Caco-2 (cell line): ENCODE results near the gene IP6K2. TPM values are rescaled to one million over a fixed set of nuclear protein-coding genes. Genes with fewer than 3 reads are reported as not detected.
"Not testable (repeated sequence)": the region's sequence is repeated elsewhere in the genome, so short reads cannot be mapped to it uniquely, and the experiment has no call there.

Experiments used
- BruUV-seq: library from RNA; stranded (reverse); fragments of 400-500 nt; replicated peaks from 2 replicates; lab custom pipeline; 2021; lab: Mats Ljungman, UMichigan
- CTCF ChIA-PET: fragments of 300-600 bp; sonication (Branson Sonifier 250); formaldehyde crosslinking; loops from one replicate; lab custom pipeline; 2022; ENCODE audit warnings: antibody characterized with exemption; lab: Charles Lee
- POLR2A ChIA-PET: fragments of 300-600 bp; sonication (Branson Sonifier 250); formaldehyde crosslinking; loops from one replicate; lab custom pipeline; 2022; ENCODE audit warnings: antibody characterized with exemption; lab: Charles Lee
- DNase-seq, 2 experiments: peaks; one replicate each; pipeline versions ENCODE4 v3.0.0 to v3.0.0-alpha.2; 2020 to 2022
- H3K27me3 ChIP-seq: replicated peaks from 2 replicates; pipeline ENCODE4 v1.6.0; 2011; ENCODE audit warnings: low read length; ENCODE audit not compliant: control insufficient read depth, insufficient read depth
- H3K36me3 ChIP-seq: 2 replicates; pipeline ENCODE4 v1.5.1; 2011; ENCODE audit warnings: low read length; ENCODE audit not compliant: control insufficient read depth, insufficient read depth
- H3K4me1 ChIP-seq: fragments of 250-450 bp; sonication (Bioruptor Pico); 2 replicates; pipeline ENCODE4 v1.5.1; 2020; ENCODE audit warnings: mild to moderate bottlenecking
- H3K4me3 ChIP-seq: 2 replicates; pipeline ENCODE4 v1.5.1; 2011; ENCODE audit warnings: low read depth, mild to moderate bottlenecking, control low read depth, low read length
- H3K9me3 ChIP-seq: fragments of 250-450 bp; sonication (Bioruptor Pico); 2 replicates; pipeline ENCODE4 v1.5.1; 2020; ENCODE audit warnings: mild to moderate bottlenecking, moderate library complexity
- H3K27ac Mint-ChIP-seq: one replicate; pipeline ENCODE4 v1.8.0; 2022; ENCODE audit warnings: mixed read lengths; ENCODE audit not compliant: unreplicated experiment
- H3K27me3 Mint-ChIP-seq: one replicate; pipeline ENCODE4 v1.8.0; 2022; ENCODE audit warnings: mixed read lengths; ENCODE audit not compliant: insufficient read depth, unreplicated experiment
- H3K36me3 Mint-ChIP-seq: one replicate; pipeline ENCODE4 v1.8.0; 2022; ENCODE audit warnings: mild to moderate bottlenecking, mixed read lengths; ENCODE audit not compliant: insufficient read depth, unreplicated experiment
- H3K4me1 Mint-ChIP-seq: one replicate; pipeline ENCODE4 v1.8.0; 2022; ENCODE audit warnings: low read depth, mixed read lengths; ENCODE audit not compliant: unreplicated experiment
- H3K4me3 Mint-ChIP-seq: one replicate; pipeline ENCODE4 v1.8.0; 2022; ENCODE audit warnings: mild to moderate bottlenecking, moderate library complexity, mixed read lengths; ENCODE audit not compliant: unreplicated experiment
- H3K9me3 Mint-ChIP-seq: one replicate; pipeline ENCODE4 v1.8.0; 2022; ENCODE audit warnings: mixed read lengths; ENCODE audit not compliant: unreplicated experiment
- intact Hi-C: fragments of 100-400 bp; cut with micrococcal nuclease; formaldehyde crosslinking; loops from one replicate; pipeline ENCODE4 v1.10.0; 2022; ENCODE audit not compliant: unreplicated experiment
- total RNA-seq: library from RNA; stranded (reverse); gene quantifications from 2 replicates; pipeline ENCODE4 v1.2.3, GENCODE V29; 2022
- TF ChIP-seq, protein P1 (sequence below), 2 experiments: fragments of 200-600 bp in 1 of 2; IDR thresholded peaks; 1 replicate in 1 of 2; 2 replicates in 1 of 2; pipeline versions ENCODE4 v1.5.1 to v1.8.0; 2011 to 2022; ENCODE audit warnings: antibody characterized with exemption in 1 of 2, control low read depth in 1 of 2, inconsistent platforms in 1 of 2, low read depth in 1 of 2, low read length in 1 of 2, mild to moderate bottlenecking in 1 of 2, moderate library complexity in 1 of 2; ENCODE audit not compliant: insufficient read depth in 1 of 2, severe bottlenecking in 1 of 2, unreplicated experiment in 1 of 2

Gene IP6K2
- total RNA-seq, 1 experiment from 2014 or later, result 91.7 TPM

DNA sequence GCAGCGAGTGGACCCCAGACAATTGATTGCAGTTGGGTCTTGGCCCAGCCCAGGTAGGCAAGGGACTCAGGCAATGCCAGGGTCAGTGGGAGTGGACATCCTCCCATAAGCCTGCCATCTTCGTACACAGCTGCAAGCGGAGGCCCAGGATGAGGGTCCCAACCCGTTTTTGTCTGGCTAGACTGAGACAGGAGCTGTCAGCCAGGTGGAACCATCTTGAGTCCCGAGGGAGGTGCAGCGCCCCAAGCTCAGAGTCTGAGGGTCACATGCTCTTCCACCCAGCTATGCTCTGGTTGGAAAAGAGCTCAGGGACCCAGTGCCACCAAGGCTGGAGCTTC lies 22.6 kb upstream of the IP6K2 start:
- CTCF ChIA-PET, result interaction anchor here (0.6 to 1.7 kb wide), 6 partner anchors 23 to 268 kb away, joined by 3 to 7 read pairs (median 4); partner anchors contain the start of genes IP6K2, NCKIPSD, PRKAR2A and SLC26A6
- POLR2A ChIA-PET, result interaction anchor here (1.8 kb wide), 1 partner anchor 23 kb away, joined by 13 read pairs; the partner anchor contains the start of gene IP6K2
- H3K4me3 Mint-ChIP-seq, result no peak overlapping the region

GRCh38 chr3:48738926-48739616 lies 22.1 kb upstream of the IP6K2 start:
- DNase-seq, result no peak
- TF ChIP-seq, protein P1, sequence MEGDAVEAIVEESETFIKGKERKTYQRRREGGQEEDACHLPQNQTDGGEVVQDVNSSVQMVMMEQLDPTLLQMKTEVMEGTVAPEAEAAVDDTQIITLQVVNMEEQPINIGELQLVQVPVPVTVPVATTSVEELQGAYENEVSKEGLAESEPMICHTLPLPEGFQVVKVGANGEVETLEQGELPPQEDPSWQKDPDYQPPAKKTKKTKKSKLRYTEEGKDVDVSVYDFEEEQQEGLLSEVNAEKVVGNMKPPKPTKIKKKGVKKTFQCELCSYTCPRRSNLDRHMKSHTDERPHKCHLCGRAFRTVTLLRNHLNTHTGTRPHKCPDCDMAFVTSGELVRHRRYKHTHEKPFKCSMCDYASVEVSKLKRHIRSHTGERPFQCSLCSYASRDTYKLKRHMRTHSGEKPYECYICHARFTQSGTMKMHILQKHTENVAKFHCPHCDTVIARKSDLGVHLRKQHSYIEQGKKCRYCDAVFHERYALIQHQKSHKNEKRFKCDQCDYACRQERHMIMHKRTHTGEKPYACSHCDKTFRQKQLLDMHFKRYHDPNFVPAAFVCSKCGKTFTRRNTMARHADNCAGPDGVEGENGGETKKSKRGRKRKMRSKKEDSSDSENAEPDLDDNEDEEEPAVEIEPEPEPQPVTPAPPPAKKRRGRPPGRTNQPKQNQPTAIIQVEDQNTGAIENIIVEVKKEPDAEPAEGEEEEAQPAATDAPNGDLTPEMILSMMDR (IDR thresholded peaks at IDR 0.05; ENCODE audit: insufficient read depth in 1 of 2, low read depth in 1 of 2, low read length in 1 of 2, severe bottlenecking in 1 of 2, unreplicated experiment in 1 of 2), result no peak
- Histone ChIP-seq H3K4me3 (no peak overlapping the region), H3K27me3 (no peaks in the 10 kb centered on the region), H3K36me3 (no peaks in the 10 kb centered on the region; the same call in 1 of the 2 replicates), H3K9me3 (no peaks in the 10 kb centered on the region), H3K4me1 (peaks cover 26% of the 10 kb centered on the region)
- Mint-ChIP-seq H3K27me3 (no peaks in the 10 kb centered on the region), H3K27ac (peak overlapping the region; percentile 3), H3K36me3 (peaks cover 11% of the 10 kb centered on the region), H3K4me1 (peaks cover 6% of the 10 kb centered on the region), H3K4me3 (no peak overlapping the region), H3K9me3 (no peaks in the 10 kb centered on the region)
- BruUV-seq, result no TSS peak
- intact Hi-C loops, result no loop called here
- POLR2A ChIA-PET, result interaction anchor here (0.5 to 1.8 kb wide), 2 partner anchors 22 to 293 kb away, joined by 4 to 13 read pairs; partner anchors contain the start of genes ATRIP and IP6K2
- CTCF ChIA-PET, result interaction anchor here (0.6 to 1.7 kb wide), 6 partner anchors 22 to 268 kb away, joined by 3 to 7 read pairs (median 4); partner anchors contain the start of genes IP6K2, NCKIPSD, PRKAR2A and SLC26A6

More for the DNA sequence above, 22.6 kb upstream of the IP6K2 start:
- H3K4me3 ChIP-seq, result no peak overlapping the region
- no peaks in the 10 kb centered on the region for H3K27me3 ChIP-seq
- no peak overlapping the region for H3K27ac Mint-ChIP-seq
- no peak for DNase-seq
- peaks cover 6% of the 10 kb centered on the region for H3K4me1 Mint-ChIP-seq
- TF ChIP-seq, protein P1 (IDR thresholded peaks at IDR 0.05; ENCODE audit: insufficient read depth in 1 of 2, low read depth in 1 of 2, low read length in 1 of 2, severe bottlenecking in 1 of 2, unreplicated experiment in 1 of 2), result no peak
- peaks cover 26% of the 10 kb centered on the region for H3K4me1 ChIP-seq
- no TSS peak for BruUV-seq
- H3K9me3 Mint-ChIP-seq, result no peaks in the 10 kb centered on the region
- H3K36me3 ChIP-seq, result no peaks in the 10 kb centered on the region; the same call in 1 of the 2 replicates
- peaks cover 11% of the 10 kb centered on the region for H3K36me3 Mint-ChIP-seq
- no peaks in the 10 kb centered on the region for H3K9me3 ChIP-seq
- intact Hi-C loops, result no loop called here
- no peaks in the 10 kb centered on the region for H3K27me3 Mint-ChIP-seq

GRCh38 chr3:48738144-48738536 lies 21.1 kb upstream of the IP6K2 start:
- no peaks in the 10 kb centered on the region; the same call in 1 of the 2 replicates for H3K36me3 ChIP-seq
- intact Hi-C loops, result no loop called here
- ChIA-PET CTCF (no interaction called here), POLR2A (no interaction called here)
- H3K27me3 ChIP-seq, result no peaks in the 10 kb centered on the region
- H3K4me3 ChIP-seq, result no peak overlapping the region
- H3K4me1 ChIP-seq, result peaks cover 26% of the 10 kb centered on the region
- H3K9me3 Mint-ChIP-seq, result no peaks in the 10 kb centered on the region
- no peaks in the 10 kb centered on the region; the same call in 1 of the 2 replicates for H3K9me3 ChIP-seq
- TF ChIP-seq, protein P1 (IDR thresholded peaks at IDR 0.05; ENCODE audit: insufficient read depth in 1 of 2, low read depth in 1 of 2, low read length in 1 of 2, severe bottlenecking in 1 of 2, unreplicated experiment in 1 of 2), result no peak
- BruUV-seq, result no TSS peak
- H3K27me3 Mint-ChIP-seq, result no peaks in the 10 kb centered on the region
- peak overlapping the region; percentile 3 for H3K27ac Mint-ChIP-seq
- DNase-seq, result no peak
- no peak overlapping the region for H3K4me3 Mint-ChIP-seq
- peaks cover 6% of the 10 kb centered on the region for H3K36me3 Mint-ChIP-seq
- peaks cover 6% of the 10 kb centered on the region for H3K4me1 Mint-ChIP-seq

DNA sequence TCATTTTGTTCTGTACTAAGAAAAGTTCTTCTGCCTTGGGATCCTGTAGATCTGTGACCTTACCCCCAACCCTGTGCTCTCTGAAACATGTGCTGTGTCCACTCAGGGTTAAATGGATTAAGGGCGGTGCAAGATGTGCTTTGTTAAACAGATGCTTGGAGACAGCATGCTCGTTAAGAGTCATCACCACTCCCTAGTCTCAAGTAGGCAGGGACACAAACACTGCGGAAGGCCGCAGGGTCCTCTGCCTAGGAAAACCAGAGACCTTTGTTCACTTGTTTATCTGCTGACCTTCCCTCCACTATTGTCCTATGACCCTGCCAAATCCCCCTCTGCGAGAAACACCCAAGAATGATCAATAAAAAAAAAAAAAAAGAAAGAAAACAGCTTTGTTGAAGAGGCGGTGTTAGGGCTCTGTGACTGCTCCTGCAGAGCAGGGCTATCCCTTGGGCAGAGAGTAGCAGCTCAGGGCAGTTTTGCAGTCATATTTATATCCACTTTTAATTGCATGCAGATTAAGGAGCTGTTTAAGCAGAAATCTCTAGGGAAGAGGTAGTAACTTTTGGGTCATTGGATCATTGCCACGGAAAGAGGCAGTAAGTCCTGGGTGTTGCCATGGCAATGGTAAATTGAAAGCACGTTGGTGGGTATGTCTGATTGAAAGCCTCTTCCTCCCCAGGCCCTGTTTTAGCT lies 18.2 kb upstream of the IP6K2 start:
- POLR2A ChIA-PET, result interaction anchor here (0.5 to 1.3 kb wide), 2 partner anchors 18 to 19 kb away, joined by 3 to 5 read pairs; partner anchors contain the start of gene IP6K2
- H3K36me3 Mint-ChIP-seq, H3K27me3 ChIP-seq, H3K4me1 Mint-ChIP-seq, CTCF ChIA-PET, H3K4me3 ChIP-seq, H3K36me3 ChIP-seq, H3K27me3 Mint-ChIP-seq, intact Hi-C loops, BruUV-seq, H3K9me3 Mint-ChIP-seq, H3K9me3 ChIP-seq: not testable (repeated sequence)
- peak; percentile 47 to 59 for DNase-seq
- peaks cover 21% of the 10 kb centered on the region for H3K4me1 ChIP-seq
- H3K4me3 Mint-ChIP-seq, result peak overlapping the region; percentile 21
- peak overlapping the region; percentile 22 for H3K27ac Mint-ChIP-seq
